Measurements from ENCODE around the gene SMIM5. TPM values are rescaled to one million over a fixed set of nuclear protein-coding genes. Genes with fewer than 3 reads are reported as not detected.

Gene SMIM5
- total and polyA plus RNA-seq, 2 of the 13 experiments (the other 11 are each of a cell fraction or from before 2014, with no cell fraction given), result not detected

DNA sequence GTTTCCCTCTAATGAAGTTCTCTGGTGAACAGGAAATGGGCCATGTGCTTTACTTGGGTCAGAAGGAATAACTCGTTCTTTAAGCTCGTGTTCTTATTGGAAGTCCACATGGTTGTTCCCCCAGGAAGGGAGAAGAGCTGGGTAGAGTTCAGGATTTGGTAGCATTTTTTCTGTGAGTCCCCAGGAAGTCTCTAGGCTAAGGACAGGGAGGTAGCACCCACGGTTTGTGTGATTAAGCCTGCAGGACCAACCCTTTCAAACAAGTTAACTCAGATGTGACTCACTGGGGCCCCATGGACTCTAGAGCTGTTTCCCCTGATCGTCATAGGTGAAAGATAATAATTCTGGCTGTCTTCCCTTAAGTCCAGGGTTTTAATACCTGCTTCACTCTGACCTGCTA, 50.3 kb downstream of the SMIM5 start:
- peaks cover 58% of the 10 kb centered on the region for H3K79me2 ChIP-seq (ENCODE audit: insufficient read depth, low read length)
- H4K20me1 ChIP-seq (ENCODE audit: insufficient read depth, low read length), result peaks cover 3% of the 10 kb centered on the region; the same call in 1 of the 2 replicates
- H3K4me2 ChIP-seq (ENCODE audit: low read depth, low read length), result no peak overlapping the region
- no peak overlapping the region for H2AFZ ChIP-seq (ENCODE audit: low read length)
- CTCF ChIA-PET (ENCODE audit: low intra/inter-chr PET ratio, low total read pairs), result no interaction called here
- intact Hi-C loops (cut with micrococcal nuclease; ENCODE audit: unreplicated experiment) (no loop called here), in situ Hi-C loops (cut with HindIII; ENCODE audit: extremely low pct_ligation_motif_present, low pct_unique_long_range_greater_than_20kb) (no loop called here)
- ATAC-seq (peak; percentile 75), FAIRE-seq (no peak), DNase-seq (ENCODE audit: low spot score) (peak; percentile 59)
- no peak overlapping the region for H3K4me3 ChIP-seq (replicated peaks in 1 of 3; ENCODE audit: insufficient read depth in 1 of 3, low read depth in 2 of 3, low read length in 3 of 3)
- H3K4me1 ChIP-seq (ENCODE audit: insufficient read depth, low read length), result peaks cover 16% of the 10 kb centered on the region
- 0 out of 2 replicates have a peak, but pooled peaks have one; percentile 25 for TF ChIP-seq PAXIP1 (CRISPR knock-in tag; conservative IDR thresholded peaks at IDR 0.05)
- peak; percentile 76 for TF ChIP-seq FOSL2 (CRISPR knock-in tag; IDR thresholded peaks at IDR 0.05)
- TF ChIP-seq ZNF3 (CRISPR knock-in tag; IDR thresholded peaks at IDR 0.05), result no peak
- peak; percentile 37; the same call in 1 of the 2 replicates for TF ChIP-seq SAP130 (CRISPR knock-in tag; IDR thresholded peaks at IDR 0.05; ENCODE audit: low read depth)
- TF ChIP-seq, protein P1, sequence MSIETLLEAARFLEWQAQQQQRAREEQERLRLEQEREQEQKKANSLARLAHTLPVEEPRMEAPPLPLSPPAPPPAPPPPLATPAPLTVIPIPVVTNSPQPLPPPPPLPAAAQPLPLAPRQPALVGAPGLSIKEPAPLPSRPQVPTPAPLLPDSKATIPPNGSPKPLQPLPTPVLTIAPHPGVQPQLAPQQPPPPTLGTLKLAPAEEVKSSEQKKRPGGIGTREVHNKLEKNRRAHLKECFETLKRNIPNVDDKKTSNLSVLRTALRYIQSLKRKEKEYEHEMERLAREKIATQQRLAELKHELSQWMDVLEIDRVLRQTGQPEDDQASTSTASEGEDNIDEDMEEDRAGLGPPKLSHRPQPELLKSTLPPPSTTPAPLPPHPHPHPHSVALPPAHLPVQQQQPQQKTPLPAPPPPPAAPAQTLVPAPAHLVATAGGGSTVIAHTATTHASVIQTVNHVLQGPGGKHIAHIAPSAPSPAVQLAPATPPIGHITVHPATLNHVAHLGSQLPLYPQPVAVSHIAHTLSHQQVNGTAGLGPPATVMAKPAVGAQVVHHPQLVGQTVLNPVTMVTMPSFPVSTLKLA (IDR thresholded peaks at IDR 0.05), result peak; percentile 62; the same call in 1 of the 2 replicates
- 0 out of 2 replicates have a peak, but pooled peaks have one; percentile 18 for TF ChIP-seq JUNB (CRISPR knock-in tag; IDR thresholded peaks at IDR 0.05; ENCODE audit: borderline replicate concordance)
- H3K27me3 ChIP-seq (ENCODE audit: control insufficient read depth in 1 of 2, insufficient read depth in 2 of 2, low read length in 2 of 2), result no peaks in the 10 kb centered on the region
- WGBS (ENCODE audit: low lambda C conversion rate), result 71% methylated on average over 4 of the region's 4 CpGs
- H3K9ac ChIP-seq (ENCODE audit: insufficient read depth, low read depth, low read length), result no peak overlapping the region
- H3K36me3 ChIP-seq (replicated peaks in 1 of 2; ENCODE audit: control insufficient read depth in 1 of 2, insufficient read depth in 2 of 2, low read length in 2 of 2), result peaks cover 19 to 62% of the 10 kb centered on the region in 2 experiments
- POLR2A ChIA-PET, result interaction anchor here (0.6 to 1.4 kb wide), 4 partner anchors 17 to 96 kb away, joined by 3 to 8 read pairs (median 4); partner anchors contain the start of genes ITGB4, RECQL5 and SAP30BP
- no peaks in the 10 kb centered on the region for H3K9me3 ChIP-seq (ENCODE audit: low read length)
- H3K27ac ChIP-seq (ENCODE audit: extremely low read length, insufficient read depth, low read length), result peak overlapping the region; percentile 27
- BruUV-seq (replicated peaks), result no TSS peak

Data from HepG2 (cell line).